NCI-H1092 treated with DMSO at 0.1 percent for 48 hours (cell line): ENCODE results near the gene RGL3.
"Not testable (repeated sequence)": the region's sequence is repeated elsewhere in the genome, so short reads cannot be mapped to it uniquely, and the experiment has no call there.

Experiments
- DNase-seq: peaks from one replicate; lab custom pipeline; 2025; lab: John Stamatoyannopoulos, UW

The RGL3 gene, protein sequence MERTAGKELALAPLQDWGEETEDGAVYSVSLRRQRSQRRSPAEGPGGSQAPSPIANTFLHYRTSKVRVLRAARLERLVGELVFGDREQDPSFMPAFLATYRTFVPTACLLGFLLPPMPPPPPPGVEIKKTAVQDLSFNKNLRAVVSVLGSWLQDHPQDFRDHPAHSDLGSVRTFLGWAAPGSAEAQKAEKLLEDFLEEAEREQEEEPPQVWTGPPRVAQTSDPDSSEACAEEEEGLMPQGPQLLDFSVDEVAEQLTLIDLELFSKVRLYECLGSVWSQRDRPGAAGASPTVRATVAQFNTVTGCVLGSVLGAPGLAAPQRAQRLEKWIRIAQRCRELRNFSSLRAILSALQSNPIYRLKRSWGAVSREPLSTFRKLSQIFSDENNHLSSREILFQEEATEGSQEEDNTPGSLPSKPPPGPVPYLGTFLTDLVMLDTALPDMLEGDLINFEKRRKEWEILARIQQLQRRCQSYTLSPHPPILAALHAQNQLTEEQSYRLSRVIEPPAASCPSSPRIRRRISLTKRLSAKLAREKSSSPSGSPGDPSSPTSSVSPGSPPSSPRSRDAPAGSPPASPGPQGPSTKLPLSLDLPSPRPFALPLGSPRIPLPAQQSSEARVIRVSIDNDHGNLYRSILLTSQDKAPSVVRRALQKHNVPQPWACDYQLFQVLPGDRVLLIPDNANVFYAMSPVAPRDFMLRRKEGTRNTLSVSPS

DNA sequence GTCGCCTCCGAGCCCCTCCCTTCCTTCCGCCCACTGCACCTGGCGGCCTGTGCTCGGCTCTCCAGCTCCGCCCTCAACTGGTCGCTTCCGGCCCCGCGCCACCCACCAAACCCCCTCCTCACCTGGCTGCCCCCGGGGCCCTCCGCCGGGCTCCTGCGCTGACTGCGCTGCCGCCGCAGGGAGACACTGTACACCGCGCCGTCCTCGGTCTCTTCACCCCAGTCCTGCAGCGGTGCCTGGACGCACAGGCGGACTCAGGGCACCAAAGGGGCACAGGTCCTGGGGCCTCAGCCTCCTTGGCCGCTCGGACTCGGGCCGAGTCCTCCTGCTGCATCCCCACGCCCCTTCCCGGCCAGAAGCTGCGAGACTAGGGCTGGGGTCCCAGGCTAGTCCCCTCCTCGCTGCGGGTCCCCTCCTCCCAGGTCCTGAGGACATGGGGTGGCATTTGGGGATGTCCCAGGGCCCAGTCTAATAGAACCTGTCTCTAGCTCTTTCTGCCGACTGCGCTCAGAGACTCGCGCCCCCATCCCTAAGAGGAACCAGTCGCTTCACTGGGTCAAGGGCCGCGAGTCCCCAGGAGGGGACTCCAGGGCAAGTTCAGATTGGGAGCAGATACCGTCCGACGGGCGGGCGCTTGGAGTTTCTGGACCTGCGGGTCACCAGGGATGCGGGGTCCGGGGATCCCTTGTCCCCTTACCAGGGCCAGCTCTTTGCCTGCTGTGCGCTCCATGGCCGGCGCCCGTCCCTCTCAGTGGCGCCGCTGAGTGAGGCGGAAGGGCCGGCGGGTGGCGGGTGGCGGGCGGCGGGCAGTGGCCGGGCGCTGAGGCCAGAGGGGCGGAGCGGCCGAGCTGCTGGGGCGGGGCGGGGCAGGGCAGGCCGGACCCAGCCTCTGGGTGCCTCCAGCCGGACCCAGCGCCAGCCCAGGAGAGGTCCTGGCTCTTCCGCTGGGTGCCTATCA, at the start of gene RGL3:
Gene RGL3 (minus strand): TSS at position 766 of the 958 bp plus-strand sequence. CDS start 36 bp downstream, at position 730.
- DNase-seq = no peak

DNA sequence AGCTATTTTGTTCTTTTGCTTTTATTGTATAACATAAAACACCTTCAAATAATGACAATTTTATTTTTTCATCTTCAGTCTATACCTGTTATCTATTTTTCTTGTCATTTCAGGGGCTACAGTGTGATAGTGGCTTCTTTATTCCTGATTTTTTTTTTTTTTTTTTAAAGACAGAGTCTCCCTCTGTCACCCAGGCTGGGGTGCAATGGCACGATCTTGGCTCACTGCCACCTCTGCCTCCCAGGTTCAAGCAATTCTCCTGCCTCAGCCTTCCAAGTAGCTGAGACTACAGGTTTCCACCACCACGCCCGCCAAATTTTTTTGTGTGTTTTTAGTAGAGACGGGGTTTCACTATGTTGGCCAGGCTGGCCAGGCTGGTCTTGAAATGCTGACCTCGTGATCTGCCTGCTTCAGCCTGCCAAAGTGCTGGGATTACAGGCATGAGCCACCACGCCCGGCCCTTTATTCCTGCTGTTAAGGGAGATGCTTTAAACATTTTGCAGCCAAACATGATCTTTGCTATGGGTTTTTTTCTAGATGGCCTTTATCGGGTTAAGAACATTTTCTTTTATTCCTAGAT, 49.2 kb upstream of the RGL3 start:
- not testable (repeated sequence) for DNase-seq

DNA sequence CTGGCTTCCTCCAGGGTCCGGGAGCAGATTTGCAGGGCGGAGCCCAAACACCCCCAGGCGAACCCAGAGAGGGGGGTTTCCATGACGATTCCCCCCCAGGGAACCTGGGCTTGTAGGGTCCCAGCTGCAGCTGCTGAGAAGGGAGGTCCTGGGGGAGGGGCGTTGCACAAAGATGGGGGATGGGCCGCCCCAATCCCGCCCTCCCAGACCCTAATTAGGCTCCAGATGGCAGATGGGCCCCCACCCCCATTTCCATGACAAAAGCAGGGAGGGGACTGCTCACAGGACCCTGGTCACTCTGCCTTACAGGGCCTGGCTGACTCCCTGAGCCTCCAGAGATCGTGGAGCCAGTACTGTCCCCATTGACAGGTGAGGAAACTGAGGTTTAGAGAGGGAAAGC, 46.5 kb upstream of the RGL3 start:
- DNase-seq = no peak

DNA sequence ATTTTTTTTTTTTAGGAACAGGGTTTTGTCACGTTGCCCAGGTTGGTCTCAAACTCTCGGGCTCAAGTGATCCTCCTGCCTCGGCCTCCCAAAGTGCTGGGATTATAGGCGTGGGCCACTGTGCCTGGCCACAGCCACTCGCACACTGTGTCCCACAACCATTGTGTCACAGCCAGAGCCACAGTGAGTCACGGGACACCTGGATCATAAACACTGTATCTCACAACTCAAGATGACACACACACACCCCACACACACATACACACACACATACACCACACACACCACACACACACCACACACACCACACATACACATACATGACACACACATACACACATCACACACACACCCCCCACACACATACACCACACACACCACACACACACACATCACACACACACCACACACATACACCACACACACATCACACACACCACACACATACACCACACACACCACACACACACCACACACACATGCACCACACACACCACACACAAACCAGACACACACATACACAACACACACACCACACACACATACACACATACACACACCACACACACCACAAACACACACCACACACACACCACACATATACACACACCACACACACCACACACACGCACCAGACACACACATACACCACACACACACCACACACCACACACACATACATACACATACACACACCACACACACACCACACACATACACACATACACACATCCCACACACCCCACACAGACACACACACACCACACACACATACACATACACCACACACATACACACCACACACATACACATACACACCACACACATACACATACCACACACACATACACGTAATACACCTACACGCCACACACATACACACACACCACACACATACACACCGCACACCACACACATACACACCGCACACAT, 45.5 kb upstream of the RGL3 start:
- no peak for DNase-seq

DNA sequence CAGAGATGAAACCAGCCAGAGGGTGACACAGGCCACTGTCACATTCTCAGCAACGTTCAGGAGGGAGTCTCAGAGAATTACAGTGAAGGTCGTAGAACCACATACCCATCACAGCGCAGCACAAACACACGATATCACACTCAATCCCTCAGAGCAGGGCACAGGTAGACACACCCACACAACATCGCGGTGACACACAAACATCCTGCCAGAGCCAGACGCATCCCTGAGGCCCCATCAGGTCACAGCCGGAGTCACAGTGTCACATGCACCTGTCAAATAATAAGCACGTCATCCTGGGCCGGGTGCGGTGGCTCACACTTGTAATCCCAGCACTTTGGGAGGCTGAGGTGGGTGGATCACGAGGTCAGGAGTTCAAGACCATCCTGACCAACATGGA, 44.3 kb upstream of the RGL3 start:
- DNase-seq = no peak

DNA sequence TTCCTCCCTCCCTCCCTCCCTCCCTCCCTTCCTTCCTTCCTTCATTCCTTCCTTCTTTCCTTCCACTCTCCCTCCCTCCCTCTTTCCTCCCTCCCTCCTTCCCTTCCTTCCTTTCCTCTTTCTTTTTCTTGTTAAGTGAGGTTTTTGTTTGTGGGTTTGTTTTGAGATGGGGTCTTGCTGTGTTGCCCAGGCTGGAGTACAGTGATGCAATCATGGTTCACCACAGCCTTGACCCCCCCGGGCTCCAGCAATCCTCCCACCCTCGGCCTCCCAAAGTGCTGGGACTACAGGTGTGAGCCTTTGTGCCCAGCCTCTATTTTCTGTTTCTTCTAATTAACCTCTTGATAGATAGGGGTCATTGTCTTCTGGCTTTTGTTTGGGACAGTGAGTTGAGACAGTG, 42.3 kb upstream of the RGL3 start:
- no peak for DNase-seq

DNA sequence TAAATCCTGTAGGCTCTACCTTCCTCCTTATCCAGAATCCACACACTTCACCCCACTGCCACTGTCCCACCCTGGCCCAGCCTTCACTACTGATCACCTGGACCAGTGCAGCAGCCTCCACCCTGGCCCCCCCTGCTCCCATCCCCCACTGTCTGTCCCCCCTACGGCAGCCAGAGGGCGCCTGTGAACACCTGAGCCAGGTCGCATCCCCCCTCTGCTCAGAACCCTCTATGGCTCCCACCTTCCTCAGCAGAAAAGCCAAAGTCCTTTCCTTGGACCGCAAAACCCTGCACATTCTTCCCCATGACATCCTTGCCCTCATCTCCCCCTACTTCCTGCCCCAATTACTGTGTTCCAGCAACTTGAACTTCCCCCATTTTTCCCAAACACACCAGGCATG, 41.1 kb upstream of the RGL3 start:
- no peak for DNase-seq

DNA sequence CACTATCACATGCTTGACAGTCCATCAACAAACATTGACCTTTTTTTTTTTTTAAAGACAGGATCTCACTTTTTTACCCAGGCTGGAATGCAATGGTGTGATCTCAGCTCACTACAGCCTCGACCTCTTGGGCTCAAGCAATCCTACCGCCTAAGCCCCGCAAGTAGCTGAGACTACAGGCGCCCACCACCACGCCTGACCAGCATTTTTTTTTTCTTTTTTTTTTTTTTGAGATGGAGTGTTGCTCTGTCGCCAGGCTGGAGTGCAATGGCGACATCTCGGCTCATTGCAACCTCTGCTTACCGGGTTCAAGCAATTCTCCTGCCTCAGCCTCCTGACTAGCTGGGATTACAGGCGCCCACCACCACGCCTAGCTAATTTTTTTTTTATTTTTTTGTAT, 39.8 kb upstream of the RGL3 start:
- not testable (repeated sequence) for DNase-seq

DNA sequence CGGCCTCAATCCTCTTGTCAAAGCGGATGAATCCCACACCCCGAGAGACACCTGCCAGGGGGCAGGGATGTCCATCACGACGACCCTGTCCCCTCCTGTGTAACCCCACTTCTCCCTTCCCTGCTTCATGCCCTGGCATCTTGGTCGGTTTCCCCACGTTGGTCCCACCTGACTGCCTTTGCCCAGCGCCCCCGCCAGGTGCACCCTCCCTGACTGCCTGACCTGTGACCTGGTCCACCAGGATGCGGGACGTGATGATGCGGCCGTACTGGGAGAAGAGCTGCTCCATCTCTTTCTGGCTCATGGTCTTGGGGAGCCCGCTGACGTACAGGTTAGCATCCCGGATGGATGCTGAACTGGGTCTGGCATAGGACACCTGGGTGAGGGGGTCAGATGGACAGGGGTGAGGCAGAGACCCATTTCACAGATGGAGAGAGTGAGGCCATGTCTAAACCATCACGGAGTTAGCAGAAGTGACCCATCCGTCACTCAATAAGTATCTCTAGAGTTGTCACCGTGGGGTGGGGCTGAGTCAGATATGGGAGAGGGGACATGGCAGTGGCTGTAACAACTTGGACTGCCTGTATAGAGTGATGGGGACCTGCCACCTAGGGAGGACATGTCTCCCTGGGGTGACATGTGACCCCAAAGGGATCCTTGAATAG, 39.3 kb upstream of the RGL3 start:
- no peak for DNase-seq

DNA sequence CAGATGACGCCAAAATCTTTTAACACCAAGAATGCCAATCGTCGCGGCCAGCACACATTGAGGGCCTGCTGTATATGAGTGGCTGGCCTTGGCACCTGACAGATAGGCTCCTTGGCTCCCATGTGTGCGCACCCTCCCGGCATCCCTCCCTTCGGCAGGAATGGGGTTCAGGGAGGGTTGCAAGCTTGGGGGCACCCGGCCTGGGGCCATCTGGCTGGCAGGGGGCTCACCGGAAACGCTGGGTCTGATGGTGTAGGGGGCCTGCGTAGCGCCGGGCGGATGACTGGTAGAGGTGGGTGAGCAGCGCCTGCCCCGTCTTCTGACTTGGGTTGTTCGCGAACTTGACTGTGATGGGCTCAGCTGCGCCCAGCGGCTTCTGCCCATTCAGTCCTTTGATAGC, 38.7 kb upstream of the RGL3 start:
- DNase-seq = no peak

DNA sequence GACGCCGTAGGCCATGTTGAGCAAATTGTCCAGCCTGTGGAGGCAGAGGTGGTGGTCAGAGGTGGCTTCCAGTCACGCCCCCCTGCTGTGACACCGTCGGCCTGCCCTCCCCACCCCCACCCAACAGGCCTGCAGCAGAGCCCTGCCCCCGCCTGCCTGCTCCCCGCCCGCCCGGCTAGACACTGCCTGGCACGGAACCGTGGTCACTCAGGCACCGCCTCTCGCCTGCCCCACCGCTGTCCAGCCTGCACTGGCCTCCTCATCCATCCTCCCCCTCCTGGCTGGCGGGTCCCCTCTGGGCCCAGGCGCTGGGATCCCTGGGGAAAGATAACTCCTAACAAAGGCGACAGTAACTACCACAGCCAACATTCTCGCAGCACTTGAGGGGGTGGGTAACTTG, 38.0 kb upstream of the RGL3 start:
- no peak for DNase-seq

DNA sequence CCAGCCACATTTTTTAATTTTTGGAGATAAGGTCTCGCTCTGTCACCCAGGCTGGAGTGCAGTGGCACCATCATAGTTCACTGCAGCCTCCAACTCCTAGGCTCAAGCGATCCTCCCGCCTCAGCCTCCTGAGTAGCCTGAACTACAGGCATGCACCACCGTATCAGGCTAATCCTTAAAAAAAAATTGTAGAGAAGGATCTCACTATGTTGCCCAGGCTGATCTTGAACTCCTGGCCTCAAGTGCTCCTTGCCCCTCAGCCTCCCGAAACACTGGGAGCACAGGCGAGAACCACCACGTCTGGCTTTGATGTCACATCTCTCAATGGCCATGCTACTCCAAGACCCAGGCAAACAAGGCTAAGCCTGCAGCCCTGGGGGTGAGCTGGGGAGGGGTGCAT, 37.5 kb upstream of the RGL3 start:
- DNase-seq = no peak

DNA sequence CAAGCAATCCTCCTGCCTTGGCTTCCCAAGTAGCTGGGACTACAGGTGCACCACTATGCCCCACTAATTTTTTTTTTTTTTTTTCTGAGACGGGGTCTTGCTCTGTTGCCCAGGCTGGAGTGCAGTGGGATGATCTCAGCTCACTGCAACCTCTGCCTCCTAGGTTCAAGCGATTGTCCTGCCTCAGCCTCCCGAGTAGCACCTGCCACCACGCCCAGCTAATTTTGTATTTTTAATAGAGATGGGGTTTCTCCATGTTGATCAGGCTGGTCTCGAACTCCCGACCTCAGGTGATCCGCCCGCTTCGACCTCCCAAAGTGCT, 36.1 kb upstream of the RGL3 start:
- not testable (repeated sequence) for DNase-seq

DNA sequence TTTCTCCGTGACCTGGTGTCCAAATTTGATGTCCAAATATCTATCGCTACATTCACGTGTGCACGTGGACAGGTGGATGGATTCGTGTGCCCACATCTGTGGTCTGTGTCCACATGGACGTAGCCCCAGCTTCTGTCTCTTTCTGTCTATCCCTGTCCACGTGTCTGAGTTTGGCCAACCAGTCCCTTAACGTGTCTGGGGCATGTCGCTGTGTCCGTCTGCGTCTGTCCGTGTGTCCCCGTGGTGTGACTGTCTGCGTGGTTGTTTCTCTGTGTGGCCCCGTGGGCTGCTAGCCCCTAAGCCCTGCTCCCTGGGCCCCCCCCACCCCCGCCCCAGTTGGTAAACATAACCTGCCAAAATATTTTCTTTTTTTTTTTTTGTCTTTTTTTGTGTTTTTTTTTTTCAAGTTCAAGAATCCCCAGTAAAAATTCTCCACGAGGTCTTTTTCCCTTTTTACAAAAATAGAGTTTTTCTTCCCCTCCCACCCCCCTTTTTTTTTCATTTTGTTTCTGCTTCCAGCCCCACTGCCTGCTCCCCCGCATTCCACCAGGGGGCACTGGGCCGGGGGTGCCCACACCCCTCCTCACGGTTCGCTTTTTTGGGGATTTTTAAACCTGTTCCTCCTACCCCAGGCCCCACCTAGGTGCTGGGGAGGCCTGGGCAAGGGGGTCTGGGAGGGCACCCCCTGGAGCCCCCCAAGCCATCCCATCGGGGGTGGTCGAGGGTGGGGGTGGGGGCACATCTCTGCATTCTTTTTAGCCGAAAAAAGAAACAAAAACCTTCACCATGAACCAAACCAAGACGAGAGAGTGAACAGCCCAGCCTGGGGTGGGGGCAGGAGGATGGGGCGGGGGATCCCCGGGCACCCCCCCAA, 34.6 kb upstream of the RGL3 start:
- no peak for DNase-seq

DNA sequence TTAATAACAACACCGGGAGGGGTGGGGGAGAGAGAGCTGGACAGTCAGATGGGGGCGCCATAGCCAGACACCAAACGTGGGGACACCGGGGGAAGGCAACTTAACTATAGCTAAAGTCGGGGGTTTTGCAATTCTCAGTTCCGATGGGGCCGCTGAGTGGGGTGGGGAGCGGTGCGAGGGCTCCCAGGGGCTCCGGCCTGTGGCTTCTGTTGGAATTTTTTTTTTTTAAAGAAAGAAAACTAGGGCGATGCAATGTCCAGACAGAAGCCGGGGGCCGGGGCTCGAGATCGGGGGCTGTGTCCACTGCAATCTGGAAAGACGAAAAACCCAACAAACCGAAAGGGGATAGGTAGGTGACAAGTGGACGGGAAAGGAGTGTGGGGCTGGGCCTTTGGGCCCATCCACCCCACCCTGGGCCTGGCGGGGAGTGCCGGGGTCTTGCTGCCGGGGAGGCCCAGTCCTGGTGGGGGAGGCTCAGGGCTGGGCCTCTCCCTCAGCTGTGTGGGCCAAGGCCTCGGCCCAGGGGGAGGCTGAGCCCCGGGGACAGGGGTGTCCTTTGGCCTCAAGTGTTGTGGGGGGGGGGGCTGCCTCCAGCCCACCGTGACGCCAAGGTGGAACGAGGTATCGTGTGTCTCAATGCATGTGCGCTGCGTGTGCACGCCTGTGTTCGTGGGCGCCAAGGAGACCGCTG, 33.7 kb upstream of the RGL3 start:
- DNase-seq = no peak

DNA sequence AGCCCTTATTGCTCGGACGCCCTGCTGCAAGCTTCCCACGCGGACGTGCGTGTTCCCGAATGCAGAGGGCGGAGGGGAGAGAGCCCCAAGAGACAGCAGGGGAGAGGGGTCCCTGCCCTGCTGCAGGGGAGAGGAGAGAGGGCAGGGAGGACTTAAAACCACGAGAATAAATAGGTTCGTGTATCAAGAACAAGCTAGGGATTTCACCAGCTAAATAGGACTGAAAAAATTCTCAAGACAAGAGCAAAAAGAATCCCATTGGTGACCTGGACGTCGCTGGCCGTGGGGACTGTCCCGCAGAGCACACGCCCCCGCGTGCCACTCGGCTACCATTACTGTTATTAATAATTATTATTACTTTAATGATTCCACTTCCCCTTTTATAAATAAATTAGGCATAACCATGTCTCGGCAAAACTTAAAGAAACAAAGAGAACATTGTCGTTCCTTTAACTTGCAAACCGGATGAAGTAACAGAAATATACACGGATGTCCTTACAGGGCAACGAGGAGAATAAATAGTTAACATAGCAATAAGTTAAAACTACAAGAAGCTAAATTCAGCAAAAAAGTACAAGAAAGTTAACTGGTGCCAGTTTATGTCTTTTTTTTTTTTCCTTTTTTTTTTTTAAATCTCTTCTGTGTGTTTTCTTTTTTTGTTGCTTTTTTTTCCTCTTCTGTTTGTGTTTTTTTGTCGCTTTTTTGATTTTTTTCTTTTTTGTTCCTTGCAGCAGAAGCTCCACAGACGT, 32.9 kb upstream of the RGL3 start:
- no peak for DNase-seq

DNA sequence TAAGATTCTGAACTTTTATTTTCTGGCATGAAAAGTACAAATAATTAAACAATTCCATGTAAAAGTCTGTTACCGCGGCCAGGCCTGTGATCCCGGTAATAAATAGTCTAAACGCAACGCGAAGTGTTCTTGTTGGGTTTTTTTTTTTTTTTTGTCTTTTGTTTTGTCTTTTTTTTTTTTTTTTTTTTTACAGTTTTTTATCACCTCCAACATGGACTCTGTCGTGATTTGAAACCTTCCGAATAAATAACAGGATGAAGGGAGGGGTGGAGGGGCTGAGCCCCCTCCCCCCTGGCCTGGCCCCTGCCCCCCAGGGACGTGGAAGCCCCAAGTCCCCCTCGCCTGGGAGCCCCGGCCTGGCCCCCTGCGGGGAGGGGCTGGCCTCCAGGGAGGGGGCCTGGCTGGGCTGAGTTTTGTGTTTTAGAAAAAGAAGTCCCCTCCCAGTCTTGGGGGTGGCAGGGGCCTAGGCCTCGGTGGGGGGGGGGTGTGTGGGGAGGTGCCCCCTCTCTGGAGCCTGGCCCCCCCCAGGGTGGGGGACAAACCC, 32.3 kb upstream of the RGL3 start:
- no peak for DNase-seq
